Testis (tissue), 2 donors: ENCODE results near the gene SGCG.

Source experiments
- POLR2A ChIP-seq: fragments of 450-650 bp; IDR thresholded peaks from one replicate; pipeline ENCODE4 v1.6.1; 2017; ENCODE audit warnings: antibody characterized with exemption, mild to moderate bottlenecking, moderate library complexity
- TF ChIP-seq, protein P1 (sequence below), 3 experiments: fragments of 450-650 bp in 2 of 3; fragments of 200-600 bp in 1 of 3; sonication (generic) in 1 of 3; IDR thresholded peaks; one replicate each; pipeline ENCODE4 v1.5.1; 2016 to 2019; ENCODE audit warnings: antibody characterized with exemption in 3 of 3, mild to moderate bottlenecking in 2 of 3, moderate library complexity in 1 of 3

- TF ChIP-seq, protein P1, sequence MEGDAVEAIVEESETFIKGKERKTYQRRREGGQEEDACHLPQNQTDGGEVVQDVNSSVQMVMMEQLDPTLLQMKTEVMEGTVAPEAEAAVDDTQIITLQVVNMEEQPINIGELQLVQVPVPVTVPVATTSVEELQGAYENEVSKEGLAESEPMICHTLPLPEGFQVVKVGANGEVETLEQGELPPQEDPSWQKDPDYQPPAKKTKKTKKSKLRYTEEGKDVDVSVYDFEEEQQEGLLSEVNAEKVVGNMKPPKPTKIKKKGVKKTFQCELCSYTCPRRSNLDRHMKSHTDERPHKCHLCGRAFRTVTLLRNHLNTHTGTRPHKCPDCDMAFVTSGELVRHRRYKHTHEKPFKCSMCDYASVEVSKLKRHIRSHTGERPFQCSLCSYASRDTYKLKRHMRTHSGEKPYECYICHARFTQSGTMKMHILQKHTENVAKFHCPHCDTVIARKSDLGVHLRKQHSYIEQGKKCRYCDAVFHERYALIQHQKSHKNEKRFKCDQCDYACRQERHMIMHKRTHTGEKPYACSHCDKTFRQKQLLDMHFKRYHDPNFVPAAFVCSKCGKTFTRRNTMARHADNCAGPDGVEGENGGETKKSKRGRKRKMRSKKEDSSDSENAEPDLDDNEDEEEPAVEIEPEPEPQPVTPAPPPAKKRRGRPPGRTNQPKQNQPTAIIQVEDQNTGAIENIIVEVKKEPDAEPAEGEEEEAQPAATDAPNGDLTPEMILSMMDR (IDR thresholded peaks at IDR 0.05): no peak
- TF ChIP-seq POLR2A: no peak
Observed at GRCh38 chr13:23323946-23324709, 143.3 kb downstream of the SGCG start.
